Peyer's patch (tissue), 4 donors: Measurements from ENCODE around the gene PACSIN2.

Source experiments
- CTCF ChIP-seq, 6 experiments: fragments of 450-650 bp in 4 of 6; fragments of 200-600 bp in 2 of 6; sonication (generic) in 1 of 6; IDR thresholded peaks; one replicate each; pipeline ENCODE4 v1.5.1; 2017 to 2019; ENCODE audit warnings: antibody characterized with exemption in 6 of 6, mild to moderate bottlenecking in 3 of 6, moderate library complexity in 1 of 6
- POLR2A ChIP-seq, 2 donors: fragments of 450-650 bp; IDR thresholded peaks; one replicate each; pipeline ENCODE4 v1.5.1; 2017; ENCODE audit warnings: antibody characterized with exemption in 2 of 2, mild to moderate bottlenecking in 2 of 2, moderate library complexity in 2 of 2

DNA sequence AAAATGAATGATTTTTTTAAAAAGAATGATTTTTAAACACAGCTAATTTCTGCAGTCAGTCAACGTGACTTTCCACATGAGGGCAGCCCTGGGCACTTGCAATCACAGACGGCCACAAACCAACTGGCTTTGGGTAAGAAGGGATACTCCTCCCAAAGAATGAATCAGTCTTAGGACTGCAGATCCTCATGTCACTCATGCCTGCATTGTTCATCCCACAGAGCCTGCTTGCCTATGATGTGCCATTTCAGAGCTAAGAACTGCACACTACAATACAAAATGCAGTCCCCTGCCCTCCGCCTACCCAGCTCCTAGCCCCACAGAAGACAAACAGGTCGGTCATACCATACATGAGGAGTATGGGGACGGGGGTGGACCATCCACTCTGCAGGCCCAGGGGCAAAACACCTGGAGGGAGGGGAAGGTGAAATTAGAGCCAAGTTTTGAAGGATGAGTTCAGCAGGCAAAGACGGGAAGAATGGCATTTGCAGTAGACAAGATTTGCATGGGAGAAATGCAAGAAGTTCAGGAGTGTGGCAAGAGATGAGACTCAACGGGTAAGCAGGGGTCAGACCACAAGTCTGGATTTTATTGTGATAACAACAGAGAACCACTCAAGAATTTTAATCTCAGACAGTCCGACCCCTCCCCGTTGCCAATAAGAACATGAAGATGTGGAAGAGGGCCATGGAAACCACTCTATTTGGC, 24.7 kb downstream of the PACSIN2 start:
- no peak for TF ChIP-seq CTCF (IDR thresholded peaks at IDR 0.05)
- TF ChIP-seq POLR2A (IDR thresholded peaks at IDR 0.05): no peak
